HG03139 (cell line): ENCODE data around the gene DYRK1A.
"Not testable (repeated sequence)": the region's sequence is repeated elsewhere in the genome, so short reads cannot be mapped to it uniquely, and the experiment has no call there.

Experiments used
- ATAC-seq: cut with Tn5 transposase; IDR thresholded peaks from one replicate; pipeline ENCODE4 v1.9.1; 2021; ENCODE audit not compliant: unreplicated experiment

Gene DYRK1A

GRCh38 chr21:37366482-37367316 lies at the start of gene DYRK1A:
TSS of gene DYRK1A (plus strand) at chr21:37366773. CDS start at chr21:37420375, 53,602 bp downstream.
- ATAC-seq = peak; percentile 63

- ATAC-seq = no peak
Measured at GRCh38 chr21:37319551-37319950, 47.0 kb upstream of the DYRK1A start.

DNA sequence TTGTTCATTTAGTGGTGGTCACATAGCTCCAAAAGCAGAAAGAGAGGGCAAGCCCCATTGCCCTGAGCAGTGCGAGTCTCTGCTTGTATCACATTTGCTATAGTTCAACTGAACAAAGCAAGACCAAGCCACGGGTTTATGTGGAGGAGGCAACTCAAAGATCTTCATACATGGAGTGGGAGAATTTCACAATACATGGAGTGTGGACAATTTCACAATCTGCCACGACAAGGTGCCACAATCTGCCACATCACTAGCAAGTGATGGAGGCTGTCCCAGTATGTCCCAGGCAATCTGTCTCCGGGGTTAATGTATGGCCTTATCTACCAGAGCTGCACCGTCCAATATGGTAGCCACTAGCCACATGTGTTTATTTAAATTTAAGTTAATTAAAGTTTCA lies 44.5 kb upstream of the DYRK1A start:
- ATAC-seq = no peak

- no peak for ATAC-seq
Measured at GRCh38 chr21:37324558-37324957, 42.0 kb upstream of the DYRK1A start.

DNA sequence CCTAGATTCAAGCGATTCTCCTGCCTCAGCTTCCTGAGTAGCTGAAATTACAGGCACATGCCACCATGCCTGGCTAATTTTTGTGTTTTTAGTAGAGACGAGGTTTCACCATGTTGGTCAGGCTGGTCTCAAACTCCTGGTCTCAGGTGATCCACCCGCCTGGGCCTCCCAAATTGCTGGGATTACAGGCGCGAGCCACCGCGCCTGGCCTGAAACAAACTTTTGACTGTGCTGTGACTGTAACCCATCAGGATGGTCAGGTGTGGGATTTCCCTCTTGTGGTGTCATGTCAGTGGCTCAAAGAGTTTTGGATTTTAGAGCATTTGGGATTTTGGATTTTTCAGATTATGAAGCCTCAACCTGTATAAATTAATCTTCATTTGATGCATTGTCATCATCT lies 38.4 kb upstream of the DYRK1A start:
- not testable (repeated sequence) for ATAC-seq

DNA sequence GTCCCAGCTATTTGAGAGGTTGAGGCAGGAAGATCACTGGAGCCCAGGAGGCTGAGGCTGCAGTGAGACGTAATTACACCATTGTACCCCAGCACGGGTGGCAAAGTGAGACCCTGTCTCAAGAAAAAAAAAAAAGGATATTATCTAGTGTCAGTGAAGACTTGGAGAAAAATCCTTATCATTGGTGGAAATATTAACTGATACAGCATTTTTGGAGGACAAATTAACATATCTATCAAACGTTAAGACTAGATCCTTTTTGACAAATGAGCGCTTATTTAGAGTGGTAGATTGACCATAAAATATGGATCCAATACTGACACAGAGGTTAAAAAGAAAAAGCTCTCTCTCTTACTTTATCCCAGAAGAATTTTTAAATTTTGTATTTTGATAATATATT lies 35.2 kb upstream of the DYRK1A start:
- ATAC-seq = no peak

DNA sequence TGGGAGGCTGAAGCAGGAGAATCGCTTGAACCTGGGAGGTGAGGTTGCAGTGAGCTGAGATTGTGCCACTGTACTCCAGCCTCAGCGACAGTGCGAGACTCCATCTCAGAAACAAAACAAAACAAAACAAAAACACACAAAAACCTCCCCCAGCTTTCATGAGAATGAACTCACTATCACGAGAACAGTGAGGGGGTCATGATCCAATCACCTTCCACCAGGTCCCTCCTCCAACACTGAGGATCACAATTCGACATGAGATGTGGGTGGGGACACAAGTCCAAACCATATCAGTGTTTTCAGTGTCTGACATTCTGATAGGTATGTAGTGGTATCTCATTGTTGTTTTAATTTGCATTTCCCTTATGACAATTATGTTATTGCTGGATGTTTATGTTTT lies 31.5 kb upstream of the DYRK1A start:
- no peak for ATAC-seq

DNA sequence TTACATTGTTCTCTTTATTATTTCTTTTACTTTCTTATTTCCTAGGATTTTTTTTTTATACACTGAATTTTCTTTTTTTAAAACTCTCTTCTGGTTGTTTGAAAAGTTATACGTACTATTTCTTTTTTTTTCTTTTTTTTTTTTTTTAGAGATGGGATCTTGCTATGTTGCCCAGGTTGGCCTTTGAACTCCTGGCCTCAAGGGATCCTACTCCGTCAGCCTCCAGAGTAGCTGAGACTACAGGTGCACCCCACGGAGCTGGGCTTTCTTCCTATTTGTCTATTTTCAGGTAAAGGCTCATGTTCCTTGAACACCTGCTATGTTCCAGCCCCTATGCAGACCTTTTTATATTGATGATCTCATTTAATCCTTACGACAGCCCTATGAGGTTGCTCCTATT lies 29.4 kb upstream of the DYRK1A start:
- ATAC-seq = no peak

- no peak for ATAC-seq
Measured at GRCh38 chr21:37337831-37338230, 28.7 kb upstream of the DYRK1A start.

- no peak for ATAC-seq
Measured at GRCh38 chr21:37338671-37339551, 27.7 kb upstream of the DYRK1A start.

DNA sequence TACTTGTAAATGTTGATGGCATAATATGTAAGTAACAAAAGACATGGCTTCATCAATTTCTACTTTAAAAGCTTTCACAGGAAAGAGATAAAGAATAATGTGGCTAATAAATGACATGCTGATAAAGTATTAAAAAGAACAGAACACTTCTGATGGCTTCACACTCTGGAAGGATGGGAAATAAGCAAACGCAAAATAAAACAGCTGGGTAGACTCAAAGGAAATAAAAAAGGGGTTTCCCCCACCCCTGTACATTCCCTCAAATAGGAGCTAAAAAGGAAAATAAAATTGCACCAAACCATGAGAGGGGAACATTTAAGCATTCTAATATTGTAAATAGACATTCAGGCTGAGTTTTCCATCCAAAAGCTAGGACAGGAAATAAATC lies 27.0 kb upstream of the DYRK1A start:
- ATAC-seq = no peak

GRCh38 chr21:37341254-37341960 lies 25.2 kb upstream of the DYRK1A start:
- no peak for ATAC-seq

GRCh38 chr21:37342046-37342632 lies 24.4 kb upstream of the DYRK1A start:
- ATAC-seq = no peak

DNA sequence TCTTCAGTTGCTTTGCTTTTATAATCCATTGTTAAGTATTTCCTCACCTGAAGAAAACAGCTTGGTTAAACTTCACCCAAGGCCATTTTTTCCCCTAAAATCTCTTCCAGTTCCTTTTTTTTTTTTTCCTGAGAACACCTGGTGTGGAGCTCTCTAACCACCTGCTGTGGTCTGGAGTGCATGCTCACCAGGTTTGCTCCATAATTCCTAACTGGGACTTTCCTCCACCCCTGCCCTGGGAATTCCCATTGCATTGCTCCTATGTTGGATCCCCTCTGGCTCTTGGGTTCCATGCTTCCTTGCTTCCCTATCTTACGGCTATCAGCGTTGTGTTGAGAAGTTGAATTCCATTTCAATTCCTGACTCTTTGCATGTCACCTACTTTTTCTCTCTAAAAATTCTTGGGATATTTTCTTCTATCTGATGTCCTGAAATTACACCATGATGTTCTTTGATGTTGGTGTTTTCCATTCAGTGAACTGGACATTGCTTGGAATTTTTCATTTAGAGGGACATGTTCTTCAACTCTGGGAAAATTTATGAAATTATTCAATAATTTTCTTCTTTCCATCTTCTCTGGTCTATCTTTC lies 19.6 kb upstream of the DYRK1A start:
- ATAC-seq = no peak

GRCh38 chr21:37348664-37349063 lies 17.9 kb upstream of the DYRK1A start:
- no peak for ATAC-seq

- no peak for ATAC-seq
Measured at GRCh38 chr21:37350472-37350871, 16.1 kb upstream of the DYRK1A start.

- ATAC-seq = no peak
Measured at GRCh38 chr21:37356706-37357105, 9.9 kb upstream of the DYRK1A start.

- no peak for ATAC-seq
Measured at GRCh38 chr21:37357691-37358090, 8.9 kb upstream of the DYRK1A start.

DNA sequence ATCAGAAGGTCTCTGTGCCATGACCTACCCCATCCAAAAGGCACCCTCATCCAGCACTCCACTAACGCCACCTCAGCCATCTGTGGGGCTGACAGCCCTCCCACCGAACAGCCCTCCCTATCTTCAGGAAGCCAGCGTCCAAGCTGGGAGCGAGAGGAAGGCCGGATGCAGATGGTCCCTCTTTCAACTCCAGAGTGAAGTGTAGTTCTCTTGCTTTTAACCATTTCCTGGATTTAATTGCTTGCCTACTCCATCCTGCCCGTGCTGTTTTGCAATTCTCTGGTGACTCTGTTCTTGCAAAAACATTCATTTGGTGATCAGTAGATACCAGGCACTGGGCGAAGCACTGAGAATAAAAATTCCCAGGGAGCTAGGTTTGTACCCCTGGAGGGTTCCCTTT lies 8.2 kb upstream of the DYRK1A start:
- no peak for ATAC-seq

GRCh38 chr21:37363936-37364335 lies 2.6 kb upstream of the DYRK1A start:
- no peak for ATAC-seq

DNA sequence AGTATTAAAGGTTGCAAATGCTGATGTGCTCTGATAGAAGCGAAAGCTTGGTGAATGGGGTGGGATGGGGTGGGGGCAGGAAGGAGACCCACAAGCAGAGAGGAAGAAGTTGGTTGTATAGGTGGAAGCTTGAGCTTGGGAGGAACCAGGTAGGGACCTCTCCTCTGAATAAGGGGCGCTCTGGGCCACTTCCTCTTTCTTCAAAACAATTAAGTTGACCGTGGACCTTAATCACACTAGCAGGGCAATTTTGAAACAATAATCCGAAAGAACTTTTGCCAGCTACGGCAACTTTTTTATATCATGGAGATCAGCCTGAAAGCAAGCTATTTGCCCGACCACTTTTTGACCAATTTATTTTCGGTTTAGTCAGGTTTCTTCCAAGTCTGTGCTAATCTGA lies 1.9 kb upstream of the DYRK1A start:
- no peak for ATAC-seq
